Stimulated activated CD4-positive, alpha-beta T cell treated with anti-CD3 and anti-CD28 coated beads, Interleukin-2, amount 100 ng/mL, for 4 hours (primary cell): ENCODE data around the gene KBTBD3.
"Not testable (repeated sequence)": the region's sequence is repeated elsewhere in the genome, so short reads cannot be mapped to it uniquely, and the experiment has no call there.

Experiments
- DNase-seq: peaks from one replicate; pipeline ENCODE4 v3.0.0-alpha.2; 2020; ENCODE audit warnings: low read depth

Gene KBTBD3

GRCh38 chr11:106061954-106062949 lies 14.9 kb downstream of the KBTBD3 start:
- no peak for DNase-seq

GRCh38 chr11:106061249-106061784 lies 15.8 kb downstream of the KBTBD3 start:
- DNase-seq: no peak

GRCh38 chr11:106059617-106060016 lies 17.5 kb downstream of the KBTBD3 start:
- DNase-seq: no peak

- DNase-seq: not testable (repeated sequence)
These were observed 18.8 kb downstream of the KBTBD3 start for GRCh38 chr11:106058377-106058776.

GRCh38 chr11:106051103-106051502 lies 26.0 kb downstream of the KBTBD3 start:
- DNase-seq: no peak

DNA sequence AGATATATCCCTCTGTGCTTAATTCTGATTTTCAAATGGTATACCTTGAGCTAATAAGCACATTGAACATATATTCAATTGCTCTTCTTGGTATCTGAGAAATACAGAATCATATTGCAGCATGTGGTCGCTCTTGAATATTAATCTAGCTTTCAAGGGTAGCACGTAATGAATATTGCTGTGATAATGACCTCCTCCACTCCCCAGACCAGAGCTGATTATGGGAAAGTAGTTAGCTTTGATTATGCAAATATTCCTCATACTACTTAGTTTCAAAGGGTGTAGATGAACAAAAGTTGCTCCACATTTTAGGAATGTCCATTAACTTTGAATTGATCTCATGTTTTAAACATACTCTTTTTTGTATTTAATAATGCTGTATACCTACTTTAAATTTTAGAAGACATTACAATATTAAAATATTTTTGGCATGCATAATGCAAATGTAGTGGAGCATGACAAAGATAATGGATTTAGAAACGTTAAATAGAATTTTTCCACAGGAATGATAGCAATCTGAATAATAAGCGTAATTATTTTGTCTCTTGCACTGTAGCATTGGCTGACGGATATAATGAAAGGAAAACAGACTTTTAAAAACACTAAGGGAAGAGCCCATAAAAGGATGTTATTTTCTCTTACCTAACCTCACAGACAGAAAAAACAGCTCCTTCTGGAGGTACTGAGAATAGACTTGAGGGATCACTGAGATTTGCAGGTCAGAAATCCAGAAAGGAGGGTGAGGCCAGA lies 27.2 kb downstream of the KBTBD3 start:
- no peak for DNase-seq

DNA sequence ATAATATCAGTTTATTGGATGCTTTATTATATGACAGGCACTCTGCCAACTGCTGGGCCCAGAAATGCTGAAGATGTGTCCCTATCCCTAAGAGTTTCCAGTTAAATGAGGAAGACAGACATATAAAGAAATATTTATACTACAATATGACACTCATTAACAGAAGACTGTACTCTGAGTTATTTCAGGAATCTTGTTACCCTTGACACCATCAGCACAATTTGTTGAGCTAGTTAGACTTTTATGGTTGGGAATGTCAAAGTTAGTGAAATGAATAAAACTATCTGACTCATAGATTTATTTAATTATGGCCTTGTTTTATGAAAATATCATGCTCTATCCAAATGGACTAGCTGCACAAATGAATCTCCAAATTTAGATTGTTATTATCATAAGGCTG lies 29.5 kb downstream of the KBTBD3 start:
- no peak for DNase-seq

DNA sequence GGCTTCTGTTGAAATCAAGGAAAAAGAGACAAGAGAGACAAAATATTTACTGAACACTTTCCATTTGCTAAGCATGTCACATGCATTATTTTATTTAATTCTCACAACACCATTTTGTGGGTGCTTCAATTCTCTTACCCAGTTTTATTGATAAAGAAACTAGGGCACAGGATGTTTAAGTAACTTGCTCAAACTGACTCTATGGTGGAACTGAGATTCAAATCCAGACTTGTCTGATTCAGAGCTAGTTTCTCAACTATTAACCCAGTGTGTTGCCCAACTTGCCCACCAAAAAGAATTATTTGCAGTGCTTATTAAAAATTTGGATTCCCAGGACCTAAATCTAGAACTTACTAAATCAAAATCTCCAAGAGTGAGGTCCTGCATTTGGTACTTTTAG lies 33.6 kb downstream of the KBTBD3 start:
- DNase-seq: no peak

DNA sequence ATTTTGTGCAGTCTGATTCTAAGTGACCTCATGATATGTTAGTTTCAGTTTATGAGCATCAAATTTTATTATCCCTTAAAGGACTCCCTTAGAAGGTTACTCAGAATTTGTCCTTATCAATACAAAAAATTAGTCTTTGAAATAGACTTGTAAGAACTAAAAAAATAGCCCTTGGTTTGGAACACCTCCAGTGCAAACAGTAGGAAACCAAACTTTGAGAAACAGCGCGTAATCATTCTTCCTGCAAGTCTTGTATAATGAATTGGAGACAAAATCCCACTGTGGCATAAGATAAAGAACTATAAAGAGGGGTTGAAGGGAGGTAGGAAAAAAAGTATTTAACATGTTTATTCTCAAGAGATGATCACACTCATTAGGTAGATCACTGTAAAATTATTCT lies 44.3 kb downstream of the KBTBD3 start:
- DNase-seq: no peak

DNA sequence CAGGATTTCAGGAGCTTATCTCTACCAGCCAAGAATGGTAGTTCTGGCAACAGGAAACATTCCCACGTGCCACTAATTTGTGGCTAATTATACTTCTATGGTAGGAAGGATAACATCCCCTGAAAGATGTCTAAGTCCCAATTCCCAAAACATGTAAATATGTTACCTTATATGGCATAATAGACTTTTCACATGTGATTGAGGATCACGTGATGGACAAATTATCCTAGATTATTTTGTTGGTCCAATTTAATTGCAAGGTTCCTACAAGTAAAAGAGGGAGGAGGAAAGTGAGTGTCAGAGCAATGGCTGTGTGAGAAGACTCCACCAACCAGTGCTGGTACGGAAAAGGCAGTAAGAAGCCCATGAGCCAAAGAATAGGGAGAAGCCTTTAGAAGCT lies 45.2 kb downstream of the KBTBD3 start:
- no peak for DNase-seq

DNA sequence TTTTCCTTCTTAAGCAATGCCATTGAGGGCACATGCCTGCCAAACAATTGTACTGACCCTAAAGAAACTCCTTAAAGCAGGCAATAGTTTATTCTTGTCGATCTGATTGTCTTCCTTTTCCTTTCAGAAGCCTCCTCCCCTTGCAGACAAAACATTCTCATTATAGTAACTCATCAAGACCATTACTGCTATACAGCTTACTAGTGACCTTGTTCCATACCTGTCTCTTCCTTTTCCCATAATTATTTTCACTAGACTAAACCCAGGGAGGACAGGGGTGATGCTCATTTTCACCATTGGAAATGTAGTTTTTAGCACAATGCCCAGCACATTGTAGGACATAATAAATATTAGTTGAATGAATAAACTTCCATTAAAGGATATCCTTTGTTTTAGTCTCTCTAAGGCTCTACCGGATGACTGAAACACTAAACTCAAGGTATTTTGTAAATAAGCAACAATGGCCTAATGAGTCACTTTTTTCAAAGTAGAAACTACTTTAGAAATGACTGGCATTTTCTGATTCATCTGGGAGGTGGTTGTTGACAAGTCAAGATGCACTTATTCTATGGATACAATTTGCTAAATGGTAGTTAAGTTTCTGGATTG lies 45.8 kb downstream of the KBTBD3 start:
- no peak for DNase-seq

DNA sequence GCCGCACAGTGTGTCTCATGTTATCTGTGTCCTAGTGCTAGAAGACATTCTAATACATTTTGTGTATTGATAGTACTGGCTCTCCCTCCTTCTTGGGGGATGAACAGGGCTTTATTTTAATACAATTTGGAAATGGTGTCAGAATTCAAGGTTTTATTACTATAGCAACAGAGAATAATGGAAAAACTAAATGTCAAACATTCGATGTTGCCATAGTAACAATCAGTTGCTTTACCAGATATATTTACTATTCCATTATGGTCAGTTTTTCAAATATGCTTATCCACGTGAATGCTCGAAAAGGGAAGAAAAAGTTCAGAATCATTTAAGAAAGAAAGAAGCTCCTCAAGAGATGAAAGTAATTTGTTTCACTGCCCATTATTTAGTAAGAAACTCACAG lies 46.5 kb downstream of the KBTBD3 start:
- DNase-seq: no peak

GRCh38 chr11:106022795-106023275 lies 54.3 kb downstream of the KBTBD3 start:
- no peak for DNase-seq

DNA sequence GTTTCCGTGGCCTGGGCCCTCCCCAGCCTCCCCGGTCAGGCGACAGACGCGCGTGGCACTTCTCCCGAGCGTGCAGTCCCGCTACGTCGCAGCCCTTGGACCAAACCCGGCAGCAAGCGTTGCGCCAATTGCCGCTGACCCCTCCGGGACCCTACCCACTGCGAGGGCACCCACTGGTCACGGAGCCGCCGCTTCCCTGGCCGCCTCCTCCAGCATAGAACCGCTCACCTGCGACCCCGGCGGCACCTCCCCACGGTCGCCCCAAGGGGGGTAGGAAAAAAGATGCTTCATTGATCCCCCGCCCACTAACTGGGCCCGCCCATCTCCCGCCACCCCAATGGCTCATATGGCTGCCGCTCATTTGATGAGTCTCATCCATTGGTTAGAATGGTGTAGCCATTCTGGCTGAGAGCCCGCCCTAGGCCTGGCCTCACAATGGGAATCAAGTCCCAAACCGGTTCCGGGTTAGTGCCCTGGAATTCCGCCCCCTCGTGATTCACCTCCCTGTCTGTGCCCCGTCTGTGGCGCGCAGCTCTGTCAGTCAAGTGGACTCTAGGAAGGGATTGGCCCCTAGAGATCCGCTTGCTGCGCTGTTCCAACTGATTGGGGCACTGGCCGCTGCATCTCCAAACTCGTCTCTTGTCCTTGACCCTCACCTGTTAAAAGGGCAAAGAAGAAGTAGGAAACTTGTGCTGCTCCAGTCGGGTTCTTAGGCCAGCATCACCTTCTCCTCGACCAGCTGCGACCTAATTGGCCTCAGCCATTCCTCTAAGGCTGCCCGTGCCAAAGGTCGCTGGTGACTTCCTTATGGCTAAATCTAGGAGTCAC lies 55.0 kb downstream of the KBTBD3 start, which contains the start of gene MSANTD4:
Gene MSANTD4 (minus strand): TSS at position 274 of the 828 bp plus-strand sequence. CDS start 11,323 bp downstream, outside the sequence.
- DNase-seq: peak; percentile 93

DNA sequence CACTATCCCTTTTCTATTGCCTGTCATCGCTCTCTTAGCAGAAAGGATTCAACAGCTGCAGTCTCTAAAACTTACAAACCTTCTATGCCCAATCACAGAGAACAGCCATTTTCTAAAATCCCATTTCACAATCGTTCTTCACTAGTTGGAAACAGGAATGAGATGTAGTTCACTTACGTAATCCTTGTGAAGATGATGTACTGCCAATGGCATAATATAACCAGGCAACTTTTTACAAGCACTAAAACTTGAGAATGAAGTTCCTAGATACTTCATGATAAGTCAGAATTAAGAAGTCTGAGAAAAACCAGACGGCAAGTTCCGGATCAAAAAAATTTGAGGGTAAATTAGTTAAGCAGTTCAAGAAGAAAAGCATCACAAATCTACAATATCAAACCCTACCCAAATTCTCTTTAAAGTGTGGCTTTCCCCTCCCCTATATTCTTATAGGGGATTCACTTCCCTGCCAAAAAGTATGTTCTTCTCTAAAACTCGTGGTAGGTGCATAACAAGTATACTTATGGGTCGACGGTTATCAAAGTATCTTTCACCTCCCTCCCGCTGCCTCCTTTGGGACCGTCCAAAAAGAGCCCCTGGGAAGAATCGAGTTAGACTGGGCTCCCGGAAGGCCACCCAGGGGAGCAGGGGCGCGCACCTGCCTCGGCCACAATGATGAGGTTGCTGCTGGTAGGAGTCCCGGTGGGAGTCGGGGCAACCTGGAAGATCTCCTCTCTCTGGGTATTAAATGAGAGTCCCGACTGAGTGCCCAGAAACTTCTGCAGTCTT lies 55.8 kb downstream of the KBTBD3 start:
- DNase-seq: no peak

DNA sequence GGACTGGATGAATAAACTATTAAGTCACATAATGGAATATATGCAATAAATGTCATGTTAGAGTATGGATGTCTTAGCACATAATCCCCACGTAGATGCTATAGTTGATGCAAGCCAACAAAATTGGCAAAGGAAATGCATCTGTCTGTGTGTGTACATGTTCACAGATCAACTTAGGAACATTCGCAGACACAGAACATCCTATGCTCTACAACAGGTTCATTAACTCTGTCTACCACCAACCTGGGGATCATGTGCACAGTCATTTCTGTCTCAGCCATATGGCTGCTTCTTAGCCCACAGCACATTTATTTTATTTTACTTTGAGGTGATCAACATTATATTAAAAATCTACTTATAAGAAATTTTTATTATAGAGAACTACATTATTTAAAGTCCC lies 60.1 kb downstream of the KBTBD3 start:
- DNase-seq: no peak

DNA sequence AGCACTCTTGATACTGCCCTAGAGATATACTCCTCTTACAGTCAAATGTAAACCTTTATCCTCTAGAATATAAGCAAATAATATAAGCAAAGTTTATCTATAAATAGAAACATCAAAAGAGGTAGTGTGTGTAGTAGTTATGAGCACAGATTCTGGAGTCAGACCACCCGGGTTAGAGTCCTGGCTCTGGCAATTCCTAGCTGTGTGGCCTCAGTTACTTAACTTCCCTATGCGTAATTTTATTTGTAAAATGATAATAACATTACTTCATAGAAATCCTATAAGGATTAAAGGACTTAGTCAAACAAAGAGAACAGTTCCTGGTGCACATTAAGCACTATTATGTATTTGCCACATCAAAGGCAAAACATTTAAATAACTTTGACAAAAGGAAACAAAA lies 62.1 kb downstream of the KBTBD3 start:
- DNase-seq: no peak

DNA sequence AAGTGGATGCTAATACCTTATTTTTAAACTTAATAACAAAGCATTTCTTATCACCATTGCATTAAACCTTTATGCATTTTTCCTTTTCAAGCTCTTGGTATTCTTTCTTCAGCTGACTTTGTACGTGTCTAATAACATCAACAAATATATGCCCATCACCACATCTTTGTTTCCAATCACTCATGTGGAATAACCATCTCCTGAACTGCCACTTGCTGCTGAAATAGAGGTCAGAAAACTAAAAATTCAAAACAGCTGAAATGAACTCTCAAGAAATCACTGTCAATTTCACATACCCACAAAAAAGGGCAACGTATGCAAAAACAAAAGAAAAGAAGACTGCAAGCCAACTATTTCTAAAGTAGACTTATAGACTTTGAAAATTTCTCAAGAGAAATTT lies 62.5 kb downstream of the KBTBD3 start:
- DNase-seq: no peak

- DNase-seq: no peak
These were observed 63.1 kb downstream of the KBTBD3 start for GRCh38 chr11:106014035-106014434.

GRCh38 chr11:106012744-106013143 lies 64.4 kb downstream of the KBTBD3 start:
- no peak for DNase-seq
